Upper lobe of right lung (tissue), 1 donor: ENCODE data around the gene FAM149A. TPM values are rescaled to one million over a fixed set of nuclear protein-coding genes. Genes with fewer than 3 reads are reported as not detected.

Source experiments
- ATAC-seq: fragments of 200-7000 bp; cut with Tn5 transposase; one replicate; pipeline ENCODE4 v1.9.1; 2020; ENCODE audit warnings: mild to moderate bottlenecking, moderate library complexity
- DNase-seq: peaks from one replicate; pipeline ENCODE4 v3.0.0-alpha.2; 2020
- H3K27ac ChIP-seq: fragments of 200-600 bp; one replicate; pipeline ENCODE4 v1.8.0; 2022
- H3K27me3 ChIP-seq: fragments of 200-600 bp; one replicate; pipeline ENCODE4 v1.8.0; 2022; ENCODE audit warnings: mild to moderate bottlenecking
- H3K36me3 ChIP-seq: fragments of 200-600 bp; one replicate; pipeline ENCODE4 v1.8.0; 2022
- H3K4me1 ChIP-seq: fragments of 200-600 bp; one replicate; pipeline ENCODE4 v1.8.0; 2022
- H3K4me3 ChIP-seq: fragments of 200-600 bp; one replicate; pipeline ENCODE4 v1.8.0; 2022; ENCODE audit warnings: mild to moderate bottlenecking
- H3K9me3 ChIP-seq: fragments of 200-600 bp; one replicate; pipeline ENCODE4 v1.8.0; 2022
- CTCF ChIP-seq: fragments of 200-600 bp; IDR thresholded peaks from one replicate; pipeline ENCODE4 v1.8.0; 2022; ENCODE audit warnings: antibody characterized with exemption
- intact Hi-C: fragments of 100-400 bp; cut with DNase I; formaldehyde crosslinking; loops from one replicate; pipeline ENCODE4 v1.11.0; 2022
- total RNA-seq: library from RNA; stranded (reverse); fragmentation: NEBNext Ultra II Directional; extraction: Animal tissue kit (Norgen Biotek cat#: 25700); gene quantifications from one replicate; pipeline ENCODE4 v1.2.1, GENCODE V29; 2021
- donor health status: DM: no; HTN: yes; CAD: no; lungs with severe emphysema.

FAM149A gene
- total RNA-seq, 1 donor from 2014 or later = 16.4 TPM

- no peak for DNase-seq
- Histone ChIP-seq H3K4me1 (peaks cover 8% of the 10 kb centered on the region), H3K36me3 (no peaks in the 10 kb centered on the region), H3K27ac (no peak overlapping the region), H3K9me3 (no peaks in the 10 kb centered on the region), H3K4me3 (no peak overlapping the region), H3K27me3 (peaks cover 19% of the 10 kb centered on the region)
- intact Hi-C loops = no loop called here
- ATAC-seq = no peak
- no peak for TF ChIP-seq CTCF
These were observed 3.4 kb downstream of the FAM149A start for GRCh38 chr4:186107947-186108346.

- no peaks in the 10 kb centered on the region for H3K9me3 ChIP-seq
- intact Hi-C loops = no loop called here
- TF ChIP-seq CTCF = no peak
- ATAC-seq (no peak), DNase-seq (no peak)
- peaks cover 8% of the 10 kb centered on the region for H3K4me1 ChIP-seq
- H3K36me3 ChIP-seq = no peaks in the 10 kb centered on the region
- H3K4me3 ChIP-seq = no peak overlapping the region
- no peak overlapping the region for H3K27ac ChIP-seq
- peaks cover 19% of the 10 kb centered on the region for H3K27me3 ChIP-seq
These were observed 3.9 kb downstream of the FAM149A start for GRCh38 chr4:186108391-186108790.

GRCh38 chr4:186109245-186109644 lies 4.7 kb downstream of the FAM149A start:
- H3K27ac ChIP-seq = no peak overlapping the region

GRCh38 chr4:186116697-186117096 lies 12.2 kb downstream of the FAM149A start:
- TF ChIP-seq CTCF = no peak
- H3K36me3 ChIP-seq = no peaks in the 10 kb centered on the region
- H3K27ac ChIP-seq = no peak overlapping the region
- intact Hi-C loops = no loop called here
- no peaks in the 10 kb centered on the region for H3K27me3 ChIP-seq
- no peak for DNase-seq
- no peak for ATAC-seq
- no peaks in the 10 kb centered on the region for H3K4me1 ChIP-seq
- no peaks in the 10 kb centered on the region for H3K9me3 ChIP-seq
- H3K4me3 ChIP-seq = no peak overlapping the region

More at GRCh38 chr4:186109245-186109644, 4.7 kb downstream of the FAM149A start:
- no peak overlapping the region for H3K4me3 ChIP-seq
- ATAC-seq (no peak), DNase-seq (no peak)
- H3K9me3 ChIP-seq = no peaks in the 10 kb centered on the region
- intact Hi-C loops = no loop called here
- peaks cover 13% of the 10 kb centered on the region for H3K27me3 ChIP-seq
- no peaks in the 10 kb centered on the region for H3K36me3 ChIP-seq
- no peak for TF ChIP-seq CTCF
- peaks cover 8% of the 10 kb centered on the region for H3K4me1 ChIP-seq

- no peaks in the 10 kb centered on the region for H3K27me3 ChIP-seq
- no peak for ATAC-seq
- DNase-seq = no peak
- intact Hi-C loops = no loop called here
- H3K4me1 ChIP-seq = no peaks in the 10 kb centered on the region
- H3K4me3 ChIP-seq = peak overlapping the region; percentile 11
- TF ChIP-seq CTCF = no peak
- H3K27ac ChIP-seq = no peak overlapping the region
- H3K36me3 ChIP-seq = no peaks in the 10 kb centered on the region
- H3K9me3 ChIP-seq = no peaks in the 10 kb centered on the region
These were observed 14.1 kb downstream of the FAM149A start for GRCh38 chr4:186118582-186118981.

GRCh38 chr4:186121057-186121456 lies 16.6 kb downstream of the FAM149A start:
- no peak for ATAC-seq
- H3K36me3 ChIP-seq = no peaks in the 10 kb centered on the region
- DNase-seq = no peak
- H3K9me3 ChIP-seq = no peaks in the 10 kb centered on the region
- H3K27ac ChIP-seq = no peak overlapping the region
- no peak overlapping the region for H3K4me3 ChIP-seq
- no peaks in the 10 kb centered on the region for H3K27me3 ChIP-seq
- intact Hi-C loops = no loop called here
- no peak for TF ChIP-seq CTCF
- no peaks in the 10 kb centered on the region for H3K4me1 ChIP-seq
